Measurements from ENCODE around the gene ETNK2.
A peak's percentile ranks its signal among the peaks of the same experiment; 100 is the strongest.

ETNK2 gene

GRCh38 chr1:204176049-204176448 lies 24.2 kb upstream of the ETNK2 start:
- no peak for DNase-seq

- DNase-seq: no peak
These were observed 23.1 kb upstream of the ETNK2 start for GRCh38 chr1:204174958-204175357.

DNA sequence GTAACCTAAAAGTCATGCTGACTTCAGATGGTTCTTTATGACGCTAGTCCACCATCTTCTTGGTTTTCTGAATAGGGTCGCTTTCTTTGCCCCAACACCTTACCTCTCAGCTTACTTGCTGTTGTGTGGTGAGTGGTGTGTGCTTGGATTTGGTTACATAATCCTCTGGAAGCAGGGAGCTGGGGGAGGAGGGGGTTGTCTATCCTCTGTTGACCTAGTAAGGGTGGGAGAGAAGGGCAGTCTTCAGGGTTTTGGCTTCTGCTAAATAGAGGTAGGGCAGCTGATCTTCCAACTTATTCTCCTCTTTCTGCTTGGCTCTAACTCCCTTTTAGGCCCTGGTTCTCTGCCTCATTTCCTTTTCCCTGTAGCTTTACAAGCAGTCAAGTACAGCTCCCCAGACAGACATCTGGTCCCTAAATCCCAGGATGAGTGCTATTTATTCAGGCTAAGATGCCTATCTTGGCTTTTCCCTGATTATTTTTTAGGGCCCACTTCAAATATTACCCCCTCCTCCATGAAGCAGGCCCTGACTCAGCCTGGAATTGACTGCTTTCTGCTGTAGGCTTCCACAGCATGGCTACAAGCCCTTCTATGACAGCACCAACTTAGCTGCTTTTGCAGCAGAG lies 20.7 kb upstream of the ETNK2 start:
- no peak for DNase-seq

DNA sequence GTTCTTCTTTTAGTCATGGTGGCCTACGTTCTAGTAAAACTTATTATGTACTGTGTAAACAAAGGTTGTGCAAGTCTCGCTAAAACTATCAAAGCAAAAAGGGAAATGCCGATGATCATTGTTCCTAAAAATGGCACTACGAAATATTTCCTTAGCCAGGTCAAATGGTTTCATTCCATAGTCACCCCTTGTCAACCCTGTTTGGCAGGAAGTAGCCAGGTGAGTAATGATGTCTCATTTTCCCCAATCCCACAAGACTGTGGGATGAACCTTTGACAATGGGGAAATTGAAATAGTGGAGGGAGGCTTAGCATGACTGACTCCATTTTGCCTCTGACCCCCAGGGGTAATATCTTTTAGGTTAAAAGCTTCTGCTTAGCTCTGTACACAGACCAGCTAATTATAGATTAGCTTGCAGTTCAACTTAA lies 19.9 kb upstream of the ETNK2 start:
- no peak for DNase-seq

- DNase-seq: no peak
These were observed 18.8 kb upstream of the ETNK2 start for GRCh38 chr1:204170494-204171155.

GRCh38 chr1:204169858-204170257 lies 18.0 kb upstream of the ETNK2 start:
- DNase-seq: no peak

GRCh38 chr1:204167730-204168129 lies 15.9 kb upstream of the ETNK2 start:
- DNase-seq: no peak

DNA sequence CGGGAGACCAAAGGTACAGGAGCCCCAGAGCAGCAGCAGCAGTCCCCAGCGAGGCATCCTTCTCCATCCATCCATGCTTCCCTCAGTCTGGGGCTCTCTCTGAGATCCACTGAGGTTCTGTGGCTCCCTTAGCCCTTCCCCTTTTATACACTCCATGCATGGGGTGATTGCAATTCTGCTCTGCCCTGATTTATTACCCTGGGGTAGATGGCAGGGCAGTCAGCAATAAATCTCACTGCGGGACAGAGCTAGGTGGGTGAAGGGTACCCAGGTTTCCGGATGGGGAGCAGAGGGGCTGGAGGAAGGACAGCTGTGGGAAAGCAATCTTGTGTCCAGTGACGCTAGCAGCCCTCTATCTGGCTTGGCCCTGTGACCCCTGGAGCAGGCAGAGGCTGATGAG lies 14.4 kb upstream of the ETNK2 start, which contains the start of gene REN:
TSS of gene REN (minus strand) at position 119 of the 400 bp plus-strand sequence. CDS start at position 75, 44 bp downstream.
- no peak for DNase-seq

DNA sequence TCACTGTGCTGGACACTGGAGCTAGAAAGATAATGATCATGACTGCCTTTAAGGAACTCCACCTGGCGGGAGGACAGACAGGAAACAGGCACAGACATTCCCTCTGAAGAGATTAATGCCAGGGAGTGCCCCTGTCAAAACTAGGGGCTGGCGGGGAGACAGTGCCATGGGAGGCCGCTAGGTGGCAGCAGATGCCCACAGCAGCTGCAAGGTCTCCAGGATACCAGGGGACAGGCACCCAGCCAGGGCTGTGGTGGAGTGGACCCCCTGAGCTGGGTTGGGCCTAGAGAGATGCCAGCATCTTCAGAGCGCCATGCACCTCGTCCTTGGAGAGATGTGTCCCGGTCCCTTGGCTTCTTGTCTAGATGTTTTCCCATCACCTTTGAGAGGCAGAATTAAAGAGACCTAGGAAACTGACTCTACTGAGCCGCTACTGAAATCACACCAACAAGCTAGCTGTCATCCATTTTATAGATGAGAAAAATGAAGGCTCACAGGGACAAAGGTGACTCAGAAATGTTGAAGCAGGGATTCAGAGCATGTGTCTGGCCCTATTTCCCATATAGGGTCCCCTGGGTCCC lies 10.7 kb upstream of the ETNK2 start:
- DNase-seq: peak; percentile 43

GRCh38 chr1:204161609-204162493 lies 10.0 kb upstream of the ETNK2 start:
- DNase-seq: no peak

DNA sequence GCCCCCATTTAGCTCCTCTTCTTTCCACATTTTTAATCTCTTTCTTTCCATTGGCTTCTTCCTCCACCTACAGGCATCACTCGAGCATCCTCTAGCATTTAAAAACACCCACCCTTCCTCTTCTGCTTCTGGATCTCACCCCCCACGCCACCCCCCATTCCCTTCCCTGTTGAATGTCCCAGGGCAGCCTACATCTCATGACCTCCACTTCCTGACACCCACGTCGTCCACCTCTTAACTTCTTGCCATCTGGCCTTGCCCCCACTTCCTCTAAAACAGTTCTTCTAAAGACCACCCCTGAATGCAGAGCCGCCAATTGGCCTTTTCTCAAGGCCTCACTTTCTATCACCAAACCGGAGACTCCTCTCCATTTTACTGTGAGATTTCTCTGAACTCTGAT lies 6.1 kb upstream of the ETNK2 start:
- DNase-seq: no peak

- DNase-seq: no peak
These were observed 4.0 kb upstream of the ETNK2 start for GRCh38 chr1:204155881-204156280.

GRCh38 chr1:204154568-204155255 lies 2.9 kb upstream of the ETNK2 start:
- DNase-seq: no peak

- no peak for DNase-seq
These were observed 1.8 kb upstream of the ETNK2 start for GRCh38 chr1:204153667-204154066.

GRCh38 chr1:204152310-204153044 lies 633 bp upstream of the ETNK2 start:
- no peak for DNase-seq

GRCh38 chr1:204150702-204151551 lies 917 bp downstream of the ETNK2 start:
- DNase-seq: no peak

- DNase-seq: no peak
These were observed 1.9 kb downstream of the ETNK2 start for GRCh38 chr1:204149635-204150565.

DNA sequence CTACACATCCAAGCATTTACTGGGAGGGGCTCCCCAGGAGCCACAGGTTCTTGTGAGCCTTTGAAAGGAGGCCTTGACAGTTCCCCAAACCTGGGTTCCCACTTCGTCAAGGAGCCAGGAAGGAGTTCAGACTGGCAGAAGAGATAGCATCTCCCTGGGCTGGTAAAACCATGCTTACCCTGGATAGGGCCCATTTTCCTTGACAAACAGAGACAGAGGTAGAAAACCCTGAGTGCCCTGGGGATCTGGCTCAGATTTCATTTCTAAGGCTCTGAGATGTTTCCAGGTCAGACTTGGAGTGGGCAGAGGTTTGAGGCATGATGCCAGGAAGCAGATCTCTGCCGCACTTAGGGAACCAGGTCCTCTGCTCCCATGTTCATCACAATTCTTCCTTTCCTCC lies 2.7 kb downstream of the ETNK2 start:
- DNase-seq: no peak

Measured in NCI-H2081 treated with DMSO at 0.1 percent for 48 hours (cell line).